ENCODE measurements around the gene TTBK2. TPM values are rescaled to one million over a fixed set of nuclear protein-coding genes. Genes with fewer than 3 reads are reported as not detected.

TTBK2 gene
- total RNA-seq, 1 experiment from 2014 or later, result 10.6 TPM

DNA sequence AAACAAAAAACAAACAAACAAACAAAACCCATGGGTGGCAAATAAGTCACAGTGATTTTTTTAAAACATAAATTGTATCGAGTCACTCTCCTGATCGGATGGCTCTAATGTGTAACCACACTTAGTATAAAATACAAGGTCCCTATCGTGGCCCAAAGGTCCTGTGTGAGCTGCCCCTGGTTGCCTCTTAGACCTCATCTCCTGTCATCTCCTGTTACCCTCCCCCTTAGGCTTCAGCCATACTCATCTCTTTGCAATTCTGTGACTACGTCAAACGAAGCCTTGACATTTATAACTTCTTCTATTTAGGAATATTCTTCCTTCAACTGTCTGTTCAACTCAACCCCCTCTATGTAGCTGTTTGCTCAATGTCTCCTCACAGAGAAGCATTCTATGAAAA lies 43.9 kb upstream of the TTBK2 start:
- H3K23me2 ChIP-seq (ENCODE audit: insufficient read length, low read depth, low read length, poor library complexity, severe bottlenecking), result no peaks in the 10 kb centered on the region
- H2AK5ac ChIP-seq (ENCODE audit: insufficient read length, low read length), result no peak overlapping the region
- peaks cover 15 to 60% (median 44%) of the 10 kb centered on the region in 3 experiments for H3K36me3 Mint-ChIP-seq (ENCODE audit: insufficient read depth in 1 of 3, low read depth in 3 of 3)
- no peaks in the 10 kb centered on the region for H3K27me3 Mint-ChIP-seq (ENCODE audit: low read depth)
- no peaks in the 10 kb centered on the region for H4K20me1 ChIP-seq (ENCODE audit: control insufficient read depth, insufficient read depth, insufficient read length)
- H3K79me2 ChIP-seq (ENCODE audit: insufficient read depth, low read length), result no peaks in the 10 kb centered on the region
- no peaks in the 10 kb centered on the region; a peak in 1 of 5 replicates for H3K9me3 Mint-ChIP-seq
- no peak overlapping the region for H4K91ac ChIP-seq (ENCODE audit: insufficient read length, low read depth, low read length)
- H3K27ac Mint-ChIP-seq, result no peak overlapping the region
- H3K4me1 ChIP-seq (ENCODE audit: insufficient read depth, low read length), result no peaks in the 10 kb centered on the region
- H2BK20ac ChIP-seq (ENCODE audit: low read depth, low read length, poor library complexity, severe bottlenecking), result no peak overlapping the region
- no peak overlapping the region for H3T11ph ChIP-seq (ENCODE audit: low read length)
- H3K27me3 ChIP-seq (ENCODE audit: insufficient read depth, low read length), result no peaks in the 10 kb centered on the region
- WGBS (ENCODE audit: extremely low coverage, insufficient read length, low lambda C conversion rate), result no CpG with 5 or more reads among the region's 5 CpGs
- no peaks in the 10 kb centered on the region for H3K4me1 Mint-ChIP-seq
- no peak overlapping the region for H4K8ac ChIP-seq (replicated peaks; ENCODE audit: insufficient read length, low read depth, low read length)
- H2AFZ ChIP-seq (ENCODE audit: low read length), result no peak overlapping the region
- H2BK12ac ChIP-seq (ENCODE audit: insufficient read length, low read depth, low read length), result no peak overlapping the region
- H3K9me3 ChIP-seq (ENCODE audit: control insufficient read depth, low read depth, low read length), result no peaks in the 10 kb centered on the region
- TF ChIP-seq, protein P1, sequence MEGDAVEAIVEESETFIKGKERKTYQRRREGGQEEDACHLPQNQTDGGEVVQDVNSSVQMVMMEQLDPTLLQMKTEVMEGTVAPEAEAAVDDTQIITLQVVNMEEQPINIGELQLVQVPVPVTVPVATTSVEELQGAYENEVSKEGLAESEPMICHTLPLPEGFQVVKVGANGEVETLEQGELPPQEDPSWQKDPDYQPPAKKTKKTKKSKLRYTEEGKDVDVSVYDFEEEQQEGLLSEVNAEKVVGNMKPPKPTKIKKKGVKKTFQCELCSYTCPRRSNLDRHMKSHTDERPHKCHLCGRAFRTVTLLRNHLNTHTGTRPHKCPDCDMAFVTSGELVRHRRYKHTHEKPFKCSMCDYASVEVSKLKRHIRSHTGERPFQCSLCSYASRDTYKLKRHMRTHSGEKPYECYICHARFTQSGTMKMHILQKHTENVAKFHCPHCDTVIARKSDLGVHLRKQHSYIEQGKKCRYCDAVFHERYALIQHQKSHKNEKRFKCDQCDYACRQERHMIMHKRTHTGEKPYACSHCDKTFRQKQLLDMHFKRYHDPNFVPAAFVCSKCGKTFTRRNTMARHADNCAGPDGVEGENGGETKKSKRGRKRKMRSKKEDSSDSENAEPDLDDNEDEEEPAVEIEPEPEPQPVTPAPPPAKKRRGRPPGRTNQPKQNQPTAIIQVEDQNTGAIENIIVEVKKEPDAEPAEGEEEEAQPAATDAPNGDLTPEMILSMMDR (conservative IDR thresholded peaks at IDR 0.05), result no peak
- H3K9ac ChIP-seq (ENCODE audit: extremely low read depth, insufficient read length, low read length), result no peak overlapping the region
- H2BK15ac ChIP-seq (ENCODE audit: low read depth, low read length), result no peak overlapping the region
- DNase-seq, result no peak
- H3K14ac ChIP-seq (ENCODE audit: insufficient read depth, low read length), result no peak overlapping the region
- no peak overlapping the region for H2BK5ac ChIP-seq (ENCODE audit: insufficient read length, low read length)
- H3K4me2 ChIP-seq (ENCODE audit: insufficient read depth, insufficient read length, low read length), result no peak overlapping the region
- no peak overlapping the region for H2BK120ac ChIP-seq (ENCODE audit: low read depth, low read length, poor library complexity, severe bottlenecking)
- H3K23ac ChIP-seq (ENCODE audit: insufficient read length, low read depth, low read length), result no peak overlapping the region
- H3K56ac ChIP-seq (ENCODE audit: insufficient read length, low read depth, low read length), result no peak overlapping the region
- H3K4ac ChIP-seq (ENCODE audit: low read depth, low read length), result no peak overlapping the region
- no peak overlapping the region for H3K18ac ChIP-seq (ENCODE audit: insufficient read length, low read depth, low read length)
- no peak overlapping the region for H3K4me3 Mint-ChIP-seq
- H4K5ac ChIP-seq (ENCODE audit: insufficient read length, low read depth, low read length), result no peak overlapping the region
- no peaks in the 10 kb centered on the region for H3K79me1 ChIP-seq (ENCODE audit: insufficient read depth, low read depth, low read length, poor library complexity, severe bottlenecking)
- no peak overlapping the region for H3K27ac ChIP-seq (ENCODE audit: insufficient read length, low read depth, low read length)

Data from H9 (cell line).